Transverse colon (tissue), 4 donors: ENCODE measurements around the gene LSM8. TPM values are rescaled to one million over a fixed set of nuclear protein-coding genes. Genes with fewer than 3 reads are reported as not detected.

Experiments used
- DNase-seq: peaks from one replicate; pipeline ENCODE4 v3.0.0-alpha.2; 2019
- H3K27ac ChIP-seq, 4 donors: fragments of 200-600 bp; sonication (generic); 2 replicates each; pipeline ENCODE4 v1.5.1; 2016 to 2018; ENCODE audit warnings: inconsistent platforms in 4 of 4
- H3K27me3 ChIP-seq: fragments of 200-600 bp; sonication (generic); 2 replicates; pipeline ENCODE4 v1.5.1; 2017; ENCODE audit warnings: inconsistent platforms
- H3K36me3 ChIP-seq, 4 donors: fragments of 200-600 bp; sonication (generic); 2 replicates each; pipeline ENCODE4 v1.5.1; 2017 to 2019; ENCODE audit warnings: inconsistent platforms in 4 of 4
- H3K4me1 ChIP-seq, 4 donors: fragments of 200-600 bp; sonication (generic); 2 replicates each; pipeline ENCODE4 v1.5.1; 2017 to 2020; ENCODE audit warnings: inconsistent platforms in 4 of 4
- H3K4me3 ChIP-seq, 4 donors: fragments of 200-600 bp; sonication (generic); 1 replicate in 1 of 4; 2 replicates in 3 of 4; pipeline versions ENCODE4 v1.5.1 to v1.6.1; 2017 to 2019; ENCODE audit warnings: inconsistent platforms in 4 of 4
- H3K9me3 ChIP-seq, 2 donors: fragments of 200-600 bp; sonication (generic); 2 replicates each; pipeline ENCODE4 v1.5.1; 2017 to 2019; ENCODE audit warnings: inconsistent platforms in 2 of 2
- EP300 ChIP-seq: sonication (generic); formaldehyde crosslinking; IDR thresholded peaks from one replicate; pipeline ENCODE4 v1.6.1; 2017; ENCODE audit warnings: antibody characterized with exemption, low read depth
- POLR2A ChIP-seq: fragments of 450-650 bp; IDR thresholded peaks from one replicate; pipeline ENCODE4 v1.6.1; 2016; ENCODE audit warnings: antibody characterized with exemption, mild to moderate bottlenecking, moderate library complexity
- POLR2AphosphoS5 ChIP-seq, 3 donors: sonication (generic); formaldehyde crosslinking; IDR thresholded peaks; one replicate each; pipeline ENCODE4 v1.6.1; 2016; ENCODE audit warnings: antibody characterized with exemption in 3 of 3
- WGBS, 2 donors: methylation state at CpG; one replicate each; pipeline ENCODE4 v1.1.5; 2018; ENCODE audit warnings: low coverage in 1 of 2; 5-methylcytosine and 5-hydroxymethylcytosine counted together
- in situ Hi-C, 4 donors: fragments of 200-750 bp; cut with MboI; loops; one replicate each; pipeline versions ENCODE4 v1.15.0 to v1.15.1; 2017; ENCODE audit warnings: low sequenced_read_pairs in 3 of 4, low pct_ligation_motif_present in 1 of 4, low pct_unique_long_range_greater_than_20kb in 1 of 4
- intact Hi-C: fragments of 100-400 bp; cut with DNase I; formaldehyde crosslinking; loops from one replicate; pipeline ENCODE4 v1.15.1; 2023; ENCODE audit warnings: low total_unique reads
- total RNA-seq, 4 donors: library from RNA; depleted of rRNA; stranded (reverse); fragments of >200 nt; gene quantifications; one replicate each; pipeline ENCODE4 v1.1.0, GENCODE V29; 2016
- TF ChIP-seq, protein P1 (sequence below), 5 experiments: fragments of 200-600 bp in 3 of 5; fragments of 450-650 bp in 2 of 5; sonication (generic) in 3 of 5; IDR thresholded peaks; 1 replicate in 2 of 5; 2 replicates in 3 of 5; pipeline ENCODE4 v1.5.1; 2016 to 2017; ENCODE audit warnings: antibody characterized with exemption in 5 of 5, inconsistent platforms in 3 of 5, mild to moderate bottlenecking in 2 of 5, moderate library complexity in 1 of 5

The LSM8 gene
- total RNA-seq, 4 donors from 2014 or later: 6.4 to 43.8 (median 19.3) TPM

DNA sequence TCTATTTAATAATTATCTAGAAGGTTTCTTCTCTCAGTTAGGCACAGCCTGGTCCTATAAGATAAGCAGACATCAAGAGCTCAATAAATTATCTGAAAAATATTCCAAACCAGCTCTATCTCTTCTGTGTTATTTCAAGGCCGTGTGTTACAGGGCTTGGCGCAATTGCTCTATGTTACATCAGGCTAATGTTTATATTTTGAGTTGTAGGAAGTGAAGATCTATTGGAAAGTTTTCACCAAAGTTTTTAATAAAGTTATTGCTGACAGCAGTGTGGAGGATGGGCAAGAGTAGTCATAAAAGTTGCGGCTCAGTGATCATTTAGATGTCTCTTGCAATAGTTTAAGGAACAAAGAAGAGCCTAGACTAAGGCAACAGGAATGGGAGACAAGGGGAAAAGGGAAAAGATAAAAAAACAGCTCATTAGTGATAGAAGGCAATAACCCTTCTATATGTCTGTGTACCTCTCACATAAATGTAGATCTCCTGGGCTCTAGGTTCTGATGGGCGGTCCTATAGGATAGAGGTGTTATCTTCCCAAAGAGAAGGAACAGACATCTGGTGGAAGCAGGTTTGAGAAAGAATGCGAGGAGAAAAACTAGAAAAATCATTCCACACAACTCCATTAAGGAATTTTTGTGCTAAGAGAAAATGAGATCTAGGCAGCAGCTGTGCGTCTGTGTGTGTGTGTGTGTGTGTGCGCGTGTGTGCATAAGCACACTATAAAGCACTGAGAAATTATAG, 34.6 kb downstream of the LSM8 start:
- no peak for TF ChIP-seq EP300
- no peak for TF ChIP-seq POLR2A
- TF ChIP-seq POLR2AphosphoS5 (IDR thresholded peaks at IDR 0.05): no peak
- TF ChIP-seq, protein P1, sequence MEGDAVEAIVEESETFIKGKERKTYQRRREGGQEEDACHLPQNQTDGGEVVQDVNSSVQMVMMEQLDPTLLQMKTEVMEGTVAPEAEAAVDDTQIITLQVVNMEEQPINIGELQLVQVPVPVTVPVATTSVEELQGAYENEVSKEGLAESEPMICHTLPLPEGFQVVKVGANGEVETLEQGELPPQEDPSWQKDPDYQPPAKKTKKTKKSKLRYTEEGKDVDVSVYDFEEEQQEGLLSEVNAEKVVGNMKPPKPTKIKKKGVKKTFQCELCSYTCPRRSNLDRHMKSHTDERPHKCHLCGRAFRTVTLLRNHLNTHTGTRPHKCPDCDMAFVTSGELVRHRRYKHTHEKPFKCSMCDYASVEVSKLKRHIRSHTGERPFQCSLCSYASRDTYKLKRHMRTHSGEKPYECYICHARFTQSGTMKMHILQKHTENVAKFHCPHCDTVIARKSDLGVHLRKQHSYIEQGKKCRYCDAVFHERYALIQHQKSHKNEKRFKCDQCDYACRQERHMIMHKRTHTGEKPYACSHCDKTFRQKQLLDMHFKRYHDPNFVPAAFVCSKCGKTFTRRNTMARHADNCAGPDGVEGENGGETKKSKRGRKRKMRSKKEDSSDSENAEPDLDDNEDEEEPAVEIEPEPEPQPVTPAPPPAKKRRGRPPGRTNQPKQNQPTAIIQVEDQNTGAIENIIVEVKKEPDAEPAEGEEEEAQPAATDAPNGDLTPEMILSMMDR (IDR thresholded peaks at IDR 0.05): no peak
- in situ Hi-C loops: loop anchor here in 1 of 4 donors (25.0 kb wide), 1 partner anchor 1006 kb away; no protein-coding TSS in a partner anchor
- Histone ChIP-seq H3K4me3 (no peak overlapping the region), H3K36me3 (no peaks in the 10 kb centered on the region), H3K4me1 (peaks cover 0 to 7% (median 0%) of the 10 kb centered on the region in 4 donors), H3K27ac (no peak overlapping the region), H3K9me3 (no peaks in the 10 kb centered on the region), H3K27me3 (no peaks in the 10 kb centered on the region)
- DNase-seq: no peak
- intact Hi-C loops: no loop called here
- 69 to 76% methylated on average over 7 to 8 of the region's 8 CpGs for WGBS, 2 donors

- Histone ChIP-seq H3K36me3 (no peaks in the 10 kb centered on the region), H3K27ac (no peak overlapping the region), H3K9me3 (no peaks in the 10 kb centered on the region), H3K4me1 (peaks cover 0 to 1% (median 0%) of the 10 kb centered on the region in 4 donors), H3K27me3 (no peaks in the 10 kb centered on the region), H3K4me3 (no peak overlapping the region)
- WGBS, 2 donors: 92 to 93% methylated on average over 3 of the region's 3 CpGs
- TF ChIP-seq POLR2AphosphoS5 (IDR thresholded peaks at IDR 0.05) (no peak), EP300 (no peak), POLR2A (no peak)
- TF ChIP-seq, protein P1 (IDR thresholded peaks at IDR 0.05): no peak
- in situ Hi-C loops: loop anchor here in 1 of 4 donors (25.0 kb wide), 1 partner anchor 1007 kb away; no protein-coding TSS in a partner anchor
- intact Hi-C loops: no loop called here
- DNase-seq: no peak
These were observed 35.2 kb downstream of the LSM8 start for GRCh38 chr7:118219157-118219512.

- Histone ChIP-seq H3K4me3 (no peak overlapping the region), H3K36me3 (no peaks in the 10 kb centered on the region), H3K27me3 (no peaks in the 10 kb centered on the region), H3K9me3 (no peaks in the 10 kb centered on the region), H3K4me1 (no peaks in the 10 kb centered on the region), H3K27ac (no peak overlapping the region)
- WGBS, 2 donors: 52% methylated on average over 3 of the region's 3 CpGs; no CpG with 5 or more reads in 1 of the 2 donors
- TF ChIP-seq POLR2AphosphoS5 (IDR thresholded peaks at IDR 0.05): no peak
- no peak for TF ChIP-seq POLR2A
- DNase-seq: no peak
- in situ Hi-C loops: loop anchor here in 1 of 4 donors (25.0 kb wide), 1 partner anchor 1008 kb away; no protein-coding TSS in a partner anchor
- intact Hi-C loops: no loop called here
These were observed 36.6 kb downstream of the LSM8 start for GRCh38 chr7:118220583-118220982.

DNA sequence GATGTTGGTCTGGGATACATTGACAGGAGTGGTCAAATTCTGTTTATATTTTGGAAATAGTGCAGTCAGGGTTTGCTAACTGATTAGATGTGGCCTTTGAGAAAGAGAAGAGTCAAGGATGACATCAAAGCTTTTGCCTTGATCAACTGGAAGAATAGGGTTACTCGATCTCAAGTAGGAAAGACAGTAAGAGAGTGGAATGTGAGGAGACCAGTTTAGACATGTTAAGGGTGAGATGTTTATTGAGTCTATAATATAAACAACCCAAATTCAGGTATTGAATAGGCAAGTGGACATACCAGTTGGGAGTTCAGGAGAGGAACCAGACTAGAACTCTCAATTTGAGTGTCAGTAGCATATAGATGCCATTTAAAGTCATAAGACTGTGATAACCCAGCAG, 38.6 kb downstream of the LSM8 start:
- in situ Hi-C loops: loop anchor here in 1 of 4 donors (25.0 kb wide), 1 partner anchor 1010 kb away; no protein-coding TSS in a partner anchor
- 90 to 91% methylated on average over 1 of the region's 1 CpG for WGBS, 2 donors
- TF ChIP-seq EP300 (no peak), POLR2A (no peak), POLR2AphosphoS5 (IDR thresholded peaks at IDR 0.05) (no peak)
- TF ChIP-seq, protein P1 (IDR thresholded peaks at IDR 0.05): no peak
- Histone ChIP-seq H3K4me1 (no peaks in the 10 kb centered on the region), H3K4me3 (no peak overlapping the region), H3K27ac (no peak overlapping the region), H3K27me3 (no peaks in the 10 kb centered on the region), H3K36me3 (no peaks in the 10 kb centered on the region), H3K9me3 (no peaks in the 10 kb centered on the region)
- intact Hi-C loops: no loop called here
- no peak for DNase-seq
